ENCODE data around the gene NLGN1.

NLGN1 gene

DNA sequence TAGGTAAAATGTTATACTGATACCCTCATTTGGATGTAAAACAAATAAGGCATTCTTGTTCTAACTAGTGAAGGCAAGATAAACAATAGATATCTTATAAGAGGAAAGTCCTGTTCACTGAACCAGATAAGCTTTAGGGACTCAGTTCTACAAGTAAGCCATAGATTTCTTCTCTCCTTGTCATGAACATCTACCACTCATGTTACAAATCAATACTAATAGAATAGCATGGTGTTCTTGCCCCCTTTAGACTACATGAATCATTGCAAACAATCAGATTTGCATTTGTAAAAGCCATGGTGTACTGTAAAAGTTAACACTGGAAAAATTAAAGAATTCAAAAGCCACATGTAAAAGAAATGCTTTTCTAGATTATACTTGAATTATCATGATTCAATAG is 500.1 kb downstream of the NLGN1 start (continued):
- TF ChIP-seq CREB5 (CRISPR knock-in tag; IDR thresholded peaks at IDR 0.05; ENCODE audit: low read depth) (no peak), ISL1 (CRISPR knock-in tag; IDR thresholded peaks at IDR 0.05) (no peak)

DNA sequence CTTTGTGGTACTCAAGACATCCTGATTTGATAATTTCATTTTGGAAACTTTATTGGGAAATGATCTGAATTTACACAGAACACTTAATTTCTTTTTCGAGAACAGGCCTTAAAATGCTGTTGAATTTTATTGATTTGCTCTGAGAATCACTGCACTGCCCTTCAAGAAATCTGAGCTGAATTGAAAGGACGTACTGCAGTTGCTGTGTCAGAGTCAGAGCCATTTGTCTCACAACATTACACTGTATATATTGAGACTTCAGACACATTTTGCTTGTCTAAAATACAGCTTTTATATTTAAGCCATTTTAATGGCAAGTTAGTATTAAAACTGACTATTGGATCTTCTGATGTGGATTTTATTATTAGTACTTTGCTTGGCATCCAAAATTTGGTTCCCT is 504.1 kb downstream of the NLGN1 start:
- TF ChIP-seq ZNF8 (CRISPR knock-in tag; IDR thresholded peaks at IDR 0.05) (no peak), ZNF565 (CRISPR knock-in tag; conservative IDR thresholded peaks at IDR 0.05; ENCODE audit: low read depth) (no peak), ZFP3 (CRISPR knock-in tag; IDR thresholded peaks at IDR 0.05) (no peak)
- ATAC-seq, result no peak

GRCh38 chr3:173902401-173902800 is 504.9 kb downstream of the NLGN1 start:
- TF ChIP-seq ISL1 (CRISPR knock-in tag; IDR thresholded peaks at IDR 0.05) (no peak), PATZ1 (CRISPR knock-in tag; IDR thresholded peaks at IDR 0.05; ENCODE audit: borderline replicate concordance) (no peak), TSHZ2 (CRISPR knock-in tag; IDR thresholded peaks at IDR 0.05) (no peak), GLIS3 (CRISPR knock-in tag; IDR thresholded peaks at IDR 0.05) (no peak), CSRNP3 (CRISPR knock-in tag; IDR thresholded peaks at IDR 0.05) (no peak), CSDC2 (CRISPR knock-in tag; IDR thresholded peaks at IDR 0.05) (no peak), TOX (CRISPR knock-in tag; IDR thresholded peaks at IDR 0.05; ENCODE audit: borderline replicate concordance) (no peak), BACH2 (CRISPR knock-in tag; IDR thresholded peaks at IDR 0.05; ENCODE audit: borderline replicate concordance) (no peak), ZFP30 (CRISPR knock-in tag; IDR thresholded peaks at IDR 0.05) (no peak), ESRRG (CRISPR knock-in tag; IDR thresholded peaks at IDR 0.05) (no peak), RARB (CRISPR knock-in tag; IDR thresholded peaks at IDR 0.05) (no peak), TCF4 (CRISPR knock-in tag; IDR thresholded peaks at IDR 0.05; ENCODE audit: borderline replicate concordance) (no peak)
- ATAC-seq, result peak; percentile 68

DNA sequence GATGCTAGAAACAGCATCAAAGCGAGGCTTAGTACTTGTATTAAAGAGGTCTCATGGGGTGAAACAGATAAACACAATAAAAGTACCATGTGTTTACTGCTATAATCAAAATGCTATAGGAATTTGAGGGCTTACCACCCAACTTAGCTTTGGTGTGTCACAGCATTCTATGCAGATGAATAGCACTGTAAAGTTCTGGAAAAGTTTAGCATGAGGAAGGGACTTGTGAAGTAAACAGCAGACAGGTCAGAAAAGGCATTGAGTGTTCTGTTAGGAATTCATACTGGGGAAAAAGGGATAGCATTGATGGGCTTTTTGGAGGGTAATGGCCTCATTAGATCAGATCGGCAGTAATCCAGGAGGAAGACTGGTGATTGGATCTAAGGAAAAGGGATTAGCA is 505.3 kb downstream of the NLGN1 start:
- peak; percentile 27; the same call in 2 of the 3 replicates for ATAC-seq
- TF ChIP-seq GLIS3 (CRISPR knock-in tag; IDR thresholded peaks at IDR 0.05) (no peak), OSR1 (CRISPR knock-in tag; IDR thresholded peaks at IDR 0.05) (no peak), SNAI2 (CRISPR knock-in tag; IDR thresholded peaks at IDR 0.05) (no peak), ESRRG (CRISPR knock-in tag; IDR thresholded peaks at IDR 0.05) (no peak), TCF4 (CRISPR knock-in tag; IDR thresholded peaks at IDR 0.05; ENCODE audit: borderline replicate concordance) (no peak), CSDC2 (CRISPR knock-in tag; IDR thresholded peaks at IDR 0.05) (no peak), CREB5 (CRISPR knock-in tag; IDR thresholded peaks at IDR 0.05; ENCODE audit: low read depth) (no peak), ISL1 (CRISPR knock-in tag; IDR thresholded peaks at IDR 0.05) (no peak), ZC3H10 (CRISPR knock-in tag; IDR thresholded peaks at IDR 0.05) (no peak), ZNF70 (CRISPR knock-in tag; IDR thresholded peaks at IDR 0.05) (no peak), ZNF8 (CRISPR knock-in tag; IDR thresholded peaks at IDR 0.05) (no peak), ZFP3 (CRISPR knock-in tag; IDR thresholded peaks at IDR 0.05) (no peak), TSHZ2 (CRISPR knock-in tag; IDR thresholded peaks at IDR 0.05) (no peak), TOX (CRISPR knock-in tag; IDR thresholded peaks at IDR 0.05; ENCODE audit: borderline replicate concordance) (no peak), RARB (CRISPR knock-in tag; IDR thresholded peaks at IDR 0.05) (no peak), PATZ1 (CRISPR knock-in tag; IDR thresholded peaks at IDR 0.05; ENCODE audit: borderline replicate concordance) (no peak), BACH2 (CRISPR knock-in tag; IDR thresholded peaks at IDR 0.05; ENCODE audit: borderline replicate concordance) (no peak)

Data from SK-N-SH treated with all-trans-retinoic acid at 6 μM for 48 hours (cell line).